DOHH2 (cell line): ENCODE data around the gene GRIN2A.

Experiments used
- CTCF ChIP-seq: fragments of 200-600 bp; sonication (generic); IDR thresholded peaks from one replicate; pipeline ENCODE4 v1.5.1; 2014; ENCODE audit warnings: antibody characterized with exemption, mild to moderate bottlenecking, low read depth, low read length; ENCODE audit not compliant: poor library complexity, severe bottlenecking
- EZH2phosphoT487 ChIP-seq: fragments of 200-600 bp; sonication (generic); IDR thresholded peaks from 2 replicates; pipeline ENCODE4 v1.6.1; 2017; ENCODE audit warnings: borderline replicate concordance, mild to moderate bottlenecking, antibody characterized with exemption, low read length, moderate library complexity, mixed read lengths

DNA sequence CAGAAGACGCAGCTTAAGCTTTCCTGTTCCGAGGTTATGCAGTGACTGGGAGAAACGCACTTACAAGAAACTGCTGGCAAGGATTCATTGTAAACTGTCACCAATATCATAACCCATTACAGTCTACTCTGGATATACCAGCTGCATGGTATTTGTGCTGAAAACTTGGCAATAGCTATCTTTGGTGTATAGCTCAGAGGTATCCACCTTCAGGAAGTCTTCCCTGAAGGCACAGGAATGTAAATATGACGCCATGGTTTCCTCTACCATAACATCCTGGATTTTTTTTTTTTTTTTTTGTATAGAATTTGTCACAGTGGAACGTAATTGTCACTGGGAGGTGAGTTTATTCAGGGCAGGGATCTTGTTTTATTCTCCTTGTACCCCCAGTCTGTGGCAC lies 406.2 kb downstream of the GRIN2A start:
- TF ChIP-seq CTCF = no peak
- no peak for TF ChIP-seq EZH2phosphoT487
